HG02571 (cell line): ENCODE data around the gene ANKRD60.
A peak's percentile ranks its signal among the peaks of the same experiment; 100 is the strongest.

Experiments
- ATAC-seq: cut with Tn5 transposase; IDR thresholded peaks from one replicate; pipeline ENCODE4 v1.9.1; 2021; ENCODE audit warnings: mild to moderate bottlenecking, moderate library complexity; ENCODE audit not compliant: unreplicated experiment

Gene ANKRD60

GRCh38 chr20:58245181-58245891 is 16.9 kb upstream of the ANKRD60 start:
- ATAC-seq = no peak

DNA sequence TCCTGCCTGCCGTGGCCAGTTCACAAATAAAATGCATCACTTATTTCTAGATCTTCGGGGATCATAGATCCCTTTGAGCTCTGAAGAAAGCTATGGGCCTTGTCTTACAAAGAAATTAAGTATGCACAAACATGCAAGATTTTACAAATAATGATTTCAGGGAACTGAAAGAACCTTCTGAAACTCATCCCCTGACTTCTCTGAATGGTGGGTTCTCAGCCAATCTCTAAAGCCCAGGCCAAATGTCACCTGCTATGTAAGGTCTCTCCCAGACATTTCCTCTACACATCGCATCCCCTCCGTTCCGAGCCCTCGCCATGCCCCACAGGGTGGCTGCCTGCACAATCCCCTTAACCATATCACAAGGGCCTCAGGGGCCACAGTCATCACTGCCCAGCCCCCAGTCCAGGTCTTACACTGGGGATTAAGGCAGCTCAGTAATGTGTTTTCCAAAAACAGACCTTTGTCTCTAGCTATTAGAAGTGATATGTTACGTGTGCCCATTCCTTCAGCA is 16.1 kb upstream of the ANKRD60 start:
- no peak for ATAC-seq

- no peak for ATAC-seq
These were observed 15.4 kb upstream of the ANKRD60 start for GRCh38 chr20:58243653-58244410.

DNA sequence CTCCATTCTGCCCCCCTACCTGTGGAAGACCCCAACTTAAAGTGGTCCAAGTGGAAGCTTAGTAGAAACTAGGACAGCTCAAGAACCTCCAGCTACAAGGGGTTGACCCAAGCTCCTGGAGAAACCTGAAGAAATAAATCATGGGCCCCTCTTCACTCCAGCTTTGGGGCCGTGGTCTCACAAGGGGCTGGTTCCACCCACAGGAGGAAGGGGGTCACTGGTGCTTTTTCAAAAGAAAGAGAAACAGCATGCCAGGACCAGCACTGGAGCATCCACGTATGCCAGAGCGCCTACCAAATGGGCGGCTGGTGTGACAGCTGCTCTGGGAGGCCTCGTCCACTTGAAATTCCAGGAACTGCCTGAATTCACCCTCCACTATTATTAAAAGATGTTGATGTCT is 14.4 kb upstream of the ANKRD60 start:
- ATAC-seq = no peak

DNA sequence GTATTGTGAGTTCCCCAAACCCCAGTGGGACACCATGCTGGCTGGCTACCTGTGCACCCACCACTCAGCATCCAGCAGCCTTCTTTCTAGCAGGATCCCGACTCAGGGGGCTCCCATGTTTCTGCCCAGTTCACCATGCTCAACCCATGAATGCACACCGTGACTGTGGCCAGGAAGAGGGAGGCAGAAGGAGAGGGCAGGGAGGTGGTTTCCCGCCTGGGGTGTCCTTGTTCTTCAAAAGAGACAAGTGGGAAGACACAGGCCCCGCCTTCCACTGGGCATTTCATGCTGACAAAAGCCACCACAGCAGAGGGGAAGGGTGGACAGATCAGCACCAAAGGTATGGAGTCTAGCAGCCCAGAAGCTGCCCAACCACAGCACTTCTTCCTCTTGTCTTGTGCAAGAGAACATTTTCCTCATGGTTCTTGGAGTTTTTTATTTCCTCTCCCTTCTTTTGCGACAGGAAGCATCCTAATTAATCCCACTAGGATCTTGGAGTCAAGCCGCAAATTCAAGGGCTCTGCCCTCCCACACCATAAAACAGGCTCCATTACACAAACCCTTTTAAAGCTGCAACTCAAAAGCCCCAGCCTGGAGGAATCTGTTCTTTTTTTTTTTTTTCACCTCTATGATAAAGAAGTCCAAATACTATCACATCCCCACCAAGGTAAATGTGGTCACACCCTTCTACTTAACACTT is 13.5 kb upstream of the ANKRD60 start:
- ATAC-seq = no peak

- no peak for ATAC-seq
These were observed 12.0 kb upstream of the ANKRD60 start for GRCh38 chr20:58240471-58240870.

DNA sequence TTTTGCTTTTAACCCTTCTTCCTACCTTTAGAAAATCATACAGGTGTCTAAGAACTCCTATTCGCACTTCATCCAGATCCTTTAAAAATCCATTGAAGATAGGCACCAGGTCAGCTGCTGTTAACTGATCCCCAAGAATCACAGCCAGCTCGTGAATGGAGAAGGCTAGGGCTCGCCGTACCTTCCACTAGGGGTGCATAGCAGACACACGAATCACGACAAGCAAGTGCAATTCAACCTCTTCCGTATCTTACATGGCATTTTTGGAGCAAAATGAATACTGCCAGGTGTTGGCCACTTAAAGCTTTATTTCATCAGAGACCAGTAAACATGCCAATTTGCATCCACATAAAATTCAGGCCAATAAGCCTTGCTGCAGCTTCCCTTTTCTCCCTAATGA is 10.8 kb upstream of the ANKRD60 start:
- no peak for ATAC-seq

DNA sequence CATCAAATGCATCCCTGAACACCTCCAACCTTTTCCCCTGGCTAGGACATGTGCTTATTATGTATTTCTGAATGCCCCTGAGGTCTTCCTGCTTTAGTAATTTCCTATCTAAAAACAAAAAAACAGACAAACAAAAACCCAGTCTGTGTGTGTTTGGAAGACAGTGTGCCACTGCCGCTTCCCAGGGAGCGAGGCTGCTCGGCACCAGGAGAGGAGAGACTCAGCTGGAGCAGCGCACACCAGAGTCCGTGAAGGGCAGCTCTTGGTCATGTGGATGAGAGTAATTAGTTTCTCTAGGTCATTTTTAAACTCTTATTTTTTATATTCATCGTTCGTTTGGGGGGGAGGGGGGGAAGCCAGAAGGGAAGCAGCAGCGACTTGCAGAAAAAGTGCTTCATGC is 10.0 kb upstream of the ANKRD60 start:
- no peak for ATAC-seq

GRCh38 chr20:58237318-58238132 is 9.1 kb upstream of the ANKRD60 start:
- ATAC-seq = no peak

DNA sequence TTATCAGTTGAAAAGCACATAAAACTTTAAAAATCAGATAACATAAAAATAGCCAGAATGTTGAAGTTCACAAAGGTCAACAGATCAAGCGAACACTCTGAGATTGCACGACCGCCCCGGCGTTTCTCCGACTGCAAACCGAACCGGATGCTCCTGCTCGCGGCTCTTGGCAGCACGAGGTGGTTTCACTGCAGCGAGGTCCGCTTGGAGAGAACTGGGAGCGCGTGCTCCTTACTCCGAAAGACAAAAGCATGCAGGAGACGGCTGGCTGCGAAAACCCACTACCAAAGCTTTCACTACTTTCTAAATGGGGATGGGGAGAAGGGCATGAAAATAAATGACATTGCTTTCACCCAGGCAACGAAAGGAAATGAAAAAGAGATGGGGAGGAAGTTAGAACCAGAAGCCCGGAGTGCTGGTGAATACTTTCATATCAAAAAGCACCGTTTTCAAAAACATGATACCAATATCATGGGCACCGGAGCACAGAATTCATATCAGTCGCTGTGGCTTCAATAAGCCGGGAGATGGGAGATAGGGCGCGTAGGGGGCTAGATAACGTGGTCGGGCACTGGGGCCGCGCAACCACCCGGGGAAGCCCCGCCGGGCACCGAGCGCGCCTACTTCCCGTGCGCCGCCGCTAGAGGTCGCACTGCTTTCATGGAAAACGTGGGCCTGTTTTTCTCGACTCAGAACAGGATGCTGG is 8.3 kb upstream of the ANKRD60 start:
- ATAC-seq = peak; percentile 64

DNA sequence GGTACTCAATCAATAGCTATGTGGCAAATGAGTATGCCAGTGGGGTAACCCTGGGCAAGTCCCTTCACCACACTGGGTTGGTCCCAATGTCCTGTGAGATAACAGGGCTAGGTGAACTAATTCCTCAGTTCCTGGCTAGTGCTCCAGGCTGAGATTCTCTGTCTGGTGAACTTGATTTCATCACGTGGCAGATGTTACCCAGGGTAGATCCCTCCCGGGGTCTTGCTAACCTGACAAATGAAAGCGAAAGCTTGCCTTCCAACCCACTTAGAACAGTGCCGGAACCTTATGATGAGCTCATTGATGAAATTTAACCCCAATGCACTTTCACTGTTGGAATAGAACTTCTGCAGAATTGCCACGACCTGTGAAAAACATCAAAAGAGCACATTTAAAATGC is 6.6 kb upstream of the ANKRD60 start:
- no peak for ATAC-seq

GRCh38 chr20:58233881-58234528 is 5.6 kb upstream of the ANKRD60 start:
- no peak for ATAC-seq

DNA sequence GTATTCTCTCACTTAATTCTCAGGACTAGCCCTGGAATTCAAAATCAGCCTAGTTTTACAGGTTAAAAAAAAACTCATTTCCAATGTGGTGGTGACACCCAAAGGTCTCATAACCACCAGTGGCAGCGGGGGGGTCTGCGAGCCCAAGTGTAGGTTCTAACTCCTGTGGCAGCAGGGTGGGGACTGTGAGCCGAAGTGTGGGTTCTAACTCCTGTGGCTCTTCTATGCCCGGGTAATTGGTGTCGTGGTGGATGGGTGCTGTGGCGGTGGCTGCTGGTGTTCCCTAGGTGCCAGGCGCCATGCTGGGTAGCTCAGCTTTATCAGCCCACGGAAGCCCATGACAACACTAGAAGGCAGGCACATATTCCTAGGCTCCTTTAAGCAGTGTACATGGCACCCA is 4.9 kb upstream of the ANKRD60 start:
- ATAC-seq = no peak

DNA sequence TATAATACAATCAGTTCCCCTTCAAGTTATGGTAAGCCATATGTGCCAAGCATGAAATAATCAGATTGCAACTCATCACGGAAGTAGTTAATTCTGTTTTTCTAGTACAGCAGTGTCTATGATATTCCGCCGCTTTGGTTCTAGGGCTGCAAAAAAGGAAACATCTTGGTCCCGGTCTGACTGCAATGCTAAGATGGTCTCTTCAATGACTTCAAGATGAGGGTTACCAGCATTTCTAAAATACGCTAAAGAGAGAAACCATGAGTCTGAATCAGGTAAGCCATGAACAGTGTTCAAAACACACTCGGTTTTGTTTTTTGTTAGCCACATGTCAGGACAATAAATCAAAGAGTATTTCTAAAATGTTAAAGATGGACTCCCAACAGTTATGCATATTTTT is 3.2 kb upstream of the ANKRD60 start:
- no peak for ATAC-seq

DNA sequence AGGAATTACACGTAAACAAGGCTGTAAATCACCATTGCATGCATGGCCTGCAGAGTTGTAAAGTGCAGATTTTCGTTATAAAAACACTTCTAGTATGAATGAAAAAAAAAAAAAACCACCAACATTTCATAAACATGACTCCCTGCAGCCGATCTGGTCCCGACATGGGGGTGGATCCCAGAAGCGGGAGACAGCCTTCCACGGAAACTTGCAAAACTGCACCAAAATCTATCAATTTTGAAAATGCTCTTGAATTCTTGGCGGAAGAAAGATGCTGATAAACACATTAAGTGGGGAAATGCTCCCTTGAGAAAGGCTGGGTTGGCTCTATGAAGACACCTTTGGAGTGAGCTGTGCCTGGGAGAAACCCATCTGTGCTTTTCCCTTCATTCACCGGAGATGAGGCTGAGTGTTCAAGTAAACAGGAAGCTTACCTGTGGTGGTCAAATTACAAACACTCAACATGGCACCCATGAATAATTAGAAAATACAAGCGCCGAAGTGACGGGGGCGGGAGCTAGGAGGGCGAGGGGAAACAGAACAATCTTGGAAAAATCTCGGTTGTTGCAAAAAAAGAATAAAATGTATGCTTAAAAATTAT is 845 bp upstream of the ANKRD60 start:
- ATAC-seq = no peak

- ATAC-seq = no peak
These were observed 360 bp downstream of the ANKRD60 start for GRCh38 chr20:58228103-58228483.

DNA sequence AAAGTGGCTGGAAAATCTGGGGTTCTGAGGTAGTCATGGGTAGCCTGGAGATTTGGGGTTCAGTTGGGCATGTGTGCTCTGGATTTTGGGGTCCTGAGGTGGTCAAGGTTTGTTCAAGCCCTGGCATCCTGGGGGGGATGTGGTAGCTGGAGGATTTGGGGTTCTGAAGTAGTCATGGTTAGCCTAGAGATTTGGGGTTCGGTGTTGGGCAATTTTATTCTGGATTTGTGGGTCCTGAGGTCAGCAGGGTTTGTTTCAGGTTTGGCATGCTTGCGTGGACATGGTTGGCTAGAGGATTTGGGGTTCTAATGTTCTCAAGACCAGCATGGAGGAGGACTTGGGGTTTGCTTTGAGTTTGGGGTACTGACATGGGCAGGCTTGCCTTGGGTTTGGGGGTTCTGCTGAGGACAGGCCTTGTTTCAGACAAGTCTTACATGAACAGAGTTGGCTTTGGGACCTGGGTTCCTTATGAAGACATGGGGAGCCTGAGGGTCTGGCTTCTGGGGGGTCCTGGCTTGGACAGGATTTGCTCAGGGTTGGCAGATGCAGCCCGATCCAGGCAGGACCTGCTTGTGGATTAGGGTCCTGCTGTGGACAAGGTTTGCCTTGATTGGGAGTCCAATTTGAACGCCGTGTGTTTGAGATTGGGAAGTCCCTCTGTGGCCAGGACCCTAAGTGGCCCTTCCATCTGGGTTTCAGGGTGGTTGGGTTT is 906 bp downstream of the ANKRD60 start:
- ATAC-seq = no peak

DNA sequence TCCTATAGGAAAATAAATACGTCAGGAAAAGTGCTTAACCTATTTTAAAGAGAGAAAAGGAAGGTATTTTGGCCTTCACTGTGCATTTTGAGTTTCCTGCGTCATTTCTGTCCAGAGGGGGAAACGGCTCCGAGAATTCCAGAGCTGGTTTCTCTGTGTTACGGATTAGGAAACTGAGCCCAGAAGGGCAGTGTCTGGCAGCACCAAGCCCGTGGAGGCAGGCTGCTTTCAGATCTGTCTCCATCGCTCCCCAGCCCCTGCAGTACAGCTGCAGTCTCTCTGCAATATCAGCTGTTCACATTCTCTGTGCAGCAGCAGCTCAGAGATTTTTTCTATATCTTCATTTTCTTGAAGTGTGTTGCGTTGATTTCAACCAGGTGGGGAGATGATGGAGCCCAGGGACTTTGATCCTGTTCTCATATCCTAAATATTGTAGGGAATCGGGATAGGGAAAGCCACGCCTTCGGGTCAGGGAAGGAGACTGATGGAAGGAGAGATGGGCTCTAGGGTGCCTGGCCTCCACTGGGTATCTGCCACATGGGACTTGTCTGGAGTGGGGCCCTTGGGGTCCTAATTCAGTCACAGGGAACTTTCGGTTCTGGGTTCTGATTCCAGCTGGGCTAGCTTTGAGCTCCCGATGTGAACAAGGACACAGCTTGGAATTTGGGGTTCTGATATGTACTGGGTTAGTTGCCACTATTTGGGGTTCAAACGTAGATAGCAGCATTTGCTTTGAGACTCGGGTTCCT is 2.8 kb downstream of the ANKRD60 start:
- no peak for ATAC-seq
